Stimulated activated naive CD4-positive, alpha-beta T cell treated with Interleukin-2 at 50 U/mL for 16 hours (primary cell): ENCODE results near the gene UST.
A peak's percentile ranks its signal among the peaks of the same experiment; 100 is the strongest.

Experiments
- DNase-seq: peaks from one replicate; lab custom pipeline; 2025; lab: John Stamatoyannopoulos, UW

UST gene

DNA sequence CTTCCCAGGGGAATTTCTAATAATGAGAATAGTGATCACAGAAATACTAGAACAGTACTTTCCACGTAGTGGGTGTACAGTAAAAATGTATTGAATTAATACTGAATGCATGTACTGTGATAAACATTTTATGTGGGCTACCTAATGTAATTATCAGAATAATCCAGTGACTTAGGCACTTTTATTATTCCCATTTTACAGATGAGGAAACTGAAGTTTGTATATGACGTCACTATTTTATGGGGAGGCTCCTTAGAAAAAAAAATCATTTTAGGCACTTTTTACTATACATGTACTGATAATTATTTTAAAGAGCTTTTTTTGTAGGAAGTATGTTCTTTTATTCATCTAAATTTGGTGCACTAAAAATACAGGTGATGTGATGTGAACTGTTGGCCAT, 295.1 kb downstream of the UST start:
- DNase-seq, result no peak

DNA sequence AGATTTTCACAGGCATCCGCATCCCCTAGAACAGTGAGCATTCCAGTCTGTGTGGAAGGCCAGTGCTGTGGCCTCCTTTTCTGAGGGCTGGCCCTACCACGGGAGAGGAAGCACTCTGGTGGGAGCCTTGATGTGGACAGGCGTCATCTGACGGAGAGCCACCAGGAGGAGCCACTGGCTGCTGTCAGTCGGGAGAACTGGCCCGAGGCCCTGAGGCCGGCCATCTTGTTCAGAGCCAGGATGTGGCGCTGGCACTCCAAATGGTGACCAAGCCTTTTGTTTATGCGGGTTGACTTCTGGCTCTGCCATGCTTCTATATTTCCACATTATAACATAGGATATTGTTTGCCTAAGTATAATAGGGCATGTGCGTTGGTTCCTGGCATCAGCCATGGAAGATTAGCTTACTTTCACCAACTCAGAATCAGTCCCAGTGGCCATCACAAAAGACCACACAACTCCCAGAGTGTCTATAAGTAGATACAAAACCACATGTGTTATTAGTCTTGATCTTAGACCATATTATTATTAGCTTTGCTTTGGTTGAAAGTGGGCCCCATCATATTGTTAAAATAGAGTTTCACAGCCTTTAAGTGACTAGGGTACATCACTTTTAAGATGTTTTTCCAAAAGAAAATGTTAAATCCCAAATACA, 296.8 kb downstream of the UST start:
- DNase-seq, result no peak

DNA sequence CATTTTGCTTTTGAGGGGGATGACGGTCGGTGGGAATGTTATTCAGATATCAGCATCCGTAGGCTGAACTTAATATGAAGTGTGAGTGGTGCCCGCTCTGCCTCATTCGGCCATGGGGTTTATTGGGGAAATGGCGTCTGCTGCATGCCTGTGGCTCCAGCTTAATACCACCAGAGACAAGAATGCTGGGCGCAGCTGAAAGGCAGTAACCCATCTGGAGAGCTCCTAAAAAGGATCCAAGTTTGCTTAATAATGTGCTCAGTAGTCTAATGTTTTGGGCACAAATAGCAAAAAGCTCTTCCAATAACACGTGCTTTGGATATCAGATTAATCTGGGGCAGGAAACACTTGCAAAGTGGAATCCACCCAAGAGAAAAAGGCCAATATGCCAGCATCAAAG, 297.7 kb downstream of the UST start:
- DNase-seq, result no peak

DNA sequence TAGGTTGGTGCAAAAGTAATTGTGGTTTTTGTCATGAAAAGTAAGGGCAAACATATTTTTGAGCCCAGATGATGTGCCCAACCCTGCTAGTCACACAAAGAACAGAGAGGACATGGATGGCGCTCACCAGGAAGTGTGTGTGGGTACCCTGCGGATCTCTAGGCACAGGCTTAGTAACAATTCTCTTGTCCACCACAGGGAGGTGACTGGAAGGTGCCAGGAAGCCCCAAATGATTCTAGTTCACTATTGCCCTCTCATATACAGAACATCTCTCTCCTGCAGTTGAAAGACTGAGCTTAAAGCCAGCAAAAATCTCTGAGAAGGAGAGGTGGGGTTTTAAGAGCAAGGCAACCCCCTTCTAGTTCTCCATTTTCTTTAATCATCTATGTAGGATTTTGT, 298.6 kb downstream of the UST start:
- peak; percentile 12 for DNase-seq

DNA sequence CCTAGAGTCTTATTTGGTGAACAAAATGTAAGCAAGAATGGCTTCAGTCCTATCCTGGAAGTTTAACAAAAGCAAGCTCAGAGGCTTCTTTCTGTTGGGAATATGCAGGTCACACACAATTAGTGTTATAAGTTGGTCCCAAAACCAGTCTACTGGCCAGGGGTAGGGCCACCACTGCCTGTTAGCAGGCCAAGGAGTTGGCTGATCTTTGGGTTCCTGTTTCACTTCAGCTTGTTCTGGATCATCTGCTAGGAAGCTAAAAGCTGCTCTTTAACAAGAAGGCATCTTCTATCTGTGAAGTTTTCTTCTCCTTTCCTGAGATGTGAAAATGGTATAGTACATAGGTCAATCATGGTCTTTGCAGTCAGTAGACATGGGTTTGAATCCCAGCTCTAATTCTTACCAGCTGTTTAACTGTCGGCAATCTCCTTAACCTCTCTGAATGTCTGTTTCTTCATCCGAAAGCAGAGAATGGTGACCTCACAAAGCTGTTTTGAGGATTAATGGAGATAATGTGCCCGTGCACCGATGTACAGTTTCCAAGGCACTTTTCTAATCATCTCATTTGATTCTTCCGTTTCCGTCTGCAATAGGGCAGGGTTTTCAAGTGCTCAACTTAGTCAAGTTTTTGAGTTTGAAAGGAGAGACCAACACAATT, 299.5 kb downstream of the UST start:
- no peak for DNase-seq

DNA sequence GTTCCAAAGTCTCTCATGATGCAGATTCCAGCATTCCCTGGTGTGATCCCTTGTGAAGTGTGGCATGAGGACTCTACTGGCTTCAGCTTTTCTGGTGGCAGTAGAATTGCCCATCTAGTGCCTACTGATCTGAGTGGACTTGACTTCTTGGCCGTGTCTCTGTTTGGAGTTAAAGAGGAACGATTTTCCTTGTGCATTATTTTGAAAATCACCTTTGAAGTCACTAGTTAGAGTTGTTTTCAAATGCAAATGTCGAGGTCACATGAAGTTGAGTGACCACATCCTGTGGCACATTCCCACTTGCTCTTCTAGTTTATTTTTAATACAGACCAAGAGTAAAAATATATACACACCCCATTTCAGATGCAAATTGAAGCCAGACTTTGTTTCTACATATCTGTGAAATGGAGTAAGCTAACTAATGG, 300.0 kb downstream of the UST start:
- DNase-seq, result no peak

DNA sequence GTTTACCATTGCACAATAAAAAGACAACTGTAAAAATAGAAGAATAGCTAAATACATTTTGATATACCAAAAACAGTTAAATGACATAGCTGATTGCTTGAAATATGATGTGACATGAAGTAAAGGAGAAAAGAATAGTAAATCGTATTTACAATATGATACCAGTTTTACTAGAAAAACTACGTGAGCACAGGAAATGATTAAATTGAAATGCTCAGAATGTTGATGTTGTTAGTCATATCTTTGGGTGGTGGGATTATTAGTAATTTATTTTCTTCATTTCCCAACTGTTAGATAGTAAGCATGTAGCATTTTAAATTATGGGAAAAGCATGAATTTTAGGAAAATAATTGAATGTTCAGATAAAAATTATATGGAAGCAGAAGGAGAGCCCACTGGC, 302.4 kb downstream of the UST start:
- no peak for DNase-seq

DNA sequence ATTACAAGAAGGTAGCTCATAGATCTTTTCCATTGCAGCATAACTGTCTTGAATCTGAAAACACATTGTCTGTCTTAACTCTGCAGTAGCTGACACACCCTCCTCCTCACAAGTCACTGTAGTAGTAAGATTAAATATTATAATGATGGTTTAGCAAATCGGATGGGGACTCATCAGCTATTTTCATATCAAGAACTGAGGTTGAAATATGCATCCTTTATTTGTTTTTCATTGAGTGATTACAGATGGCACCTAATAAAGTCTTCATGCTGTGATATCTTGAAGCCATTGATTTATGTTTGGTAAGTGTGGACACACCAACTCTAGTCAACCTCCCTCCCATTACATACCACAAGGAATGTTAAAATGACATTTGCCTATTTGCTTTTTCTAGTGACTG, 303.3 kb downstream of the UST start:
- DNase-seq, result no peak

DNA sequence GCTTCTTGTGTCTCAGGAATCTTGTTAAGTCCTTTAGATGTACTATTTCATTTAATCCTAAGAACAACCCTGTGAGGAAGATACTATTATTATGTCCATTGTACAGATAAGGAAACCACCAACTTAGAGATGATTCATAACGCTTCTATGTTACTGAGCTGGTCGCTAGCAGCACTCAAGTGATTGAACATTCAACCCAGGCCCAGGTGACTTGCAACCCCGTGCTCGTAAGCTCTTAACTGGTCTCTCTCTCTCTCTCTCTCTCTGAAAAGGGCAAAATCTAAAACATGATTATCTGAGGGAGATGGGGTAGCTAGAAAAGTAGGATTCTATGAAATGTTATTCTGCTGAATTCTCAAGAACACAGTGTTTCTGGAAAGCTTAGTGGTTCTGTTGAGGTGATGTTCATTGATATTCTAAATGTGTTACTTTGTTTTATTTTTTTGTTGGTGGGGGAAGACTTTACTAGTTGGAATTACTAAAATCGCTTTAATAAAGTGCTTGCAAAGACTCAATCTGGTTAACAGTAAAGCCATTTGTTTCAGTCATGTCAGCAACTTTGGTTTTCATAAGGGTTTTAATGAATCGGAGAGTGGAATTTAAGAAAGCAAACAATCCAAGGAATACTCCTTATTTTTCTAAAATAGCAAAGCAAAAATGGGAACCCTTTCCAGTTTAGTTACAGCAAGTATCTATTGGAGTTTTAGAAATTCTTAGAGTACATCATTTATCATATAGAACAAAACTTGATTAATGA, 305.7 kb downstream of the UST start:
- DNase-seq, result no peak

DNA sequence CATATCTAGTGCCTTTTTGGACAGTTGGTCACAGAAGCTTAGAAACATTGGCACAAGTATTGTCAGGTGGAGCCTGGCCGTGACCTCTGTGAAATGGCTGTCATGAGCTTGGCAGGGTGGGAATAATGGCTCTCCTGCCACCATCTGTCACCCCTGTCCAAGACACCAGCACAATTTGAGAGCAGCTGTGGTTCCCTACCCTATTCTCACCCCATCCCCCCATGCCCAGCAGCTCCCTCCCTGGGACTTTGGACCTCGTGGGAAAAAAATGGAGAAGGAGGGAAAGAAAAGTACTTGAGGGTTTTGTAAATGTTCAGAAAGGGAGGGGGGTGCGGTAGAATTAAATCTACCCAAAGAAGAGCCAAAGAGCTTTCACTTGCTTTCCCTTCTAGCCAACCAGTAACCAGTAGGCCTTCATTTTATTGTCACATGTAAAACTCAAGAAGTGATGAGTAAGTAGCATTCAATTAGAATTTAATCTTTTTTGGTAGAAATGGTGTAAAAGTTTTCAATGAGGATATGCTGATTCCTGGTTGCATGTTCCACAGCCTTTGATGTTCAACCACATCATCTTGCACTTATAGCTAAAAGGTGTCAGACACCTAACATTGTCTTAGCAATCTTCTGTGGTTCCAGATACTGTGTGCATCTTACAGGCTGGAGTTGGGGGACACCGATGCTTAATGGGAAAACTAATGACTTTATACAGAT, 307.2 kb downstream of the UST start:
- DNase-seq, result no peak

DNA sequence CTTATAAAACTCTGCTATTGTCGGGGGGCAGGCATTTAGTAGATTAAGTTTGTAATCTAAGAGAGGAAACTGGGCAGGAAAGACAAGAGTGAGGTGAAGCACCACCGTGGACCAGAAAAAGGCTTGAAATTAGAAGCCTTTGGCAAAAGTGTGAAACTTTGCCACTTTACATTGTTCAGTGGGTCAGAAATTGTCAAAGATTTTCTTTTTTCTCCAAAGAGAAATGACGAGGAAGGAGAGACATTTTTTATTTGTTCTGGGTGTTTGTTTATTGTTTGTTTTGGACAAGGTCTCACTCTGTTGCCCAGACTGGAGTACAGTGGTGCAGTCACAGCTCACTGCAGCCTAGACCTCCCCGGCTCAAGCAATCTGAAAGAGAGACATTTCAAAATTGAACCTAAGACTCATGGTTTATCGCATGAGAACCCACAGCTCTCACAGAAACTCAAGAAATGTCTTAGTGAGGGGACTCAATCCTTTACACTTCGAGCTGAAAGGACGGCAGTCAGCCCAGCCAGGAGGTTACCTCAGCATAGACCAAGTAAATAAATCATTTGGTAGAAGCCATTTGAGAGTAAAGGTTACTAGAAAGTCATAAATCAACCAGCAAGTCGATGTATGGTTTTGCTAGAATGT, 307.8 kb downstream of the UST start:
- no peak for DNase-seq

DNA sequence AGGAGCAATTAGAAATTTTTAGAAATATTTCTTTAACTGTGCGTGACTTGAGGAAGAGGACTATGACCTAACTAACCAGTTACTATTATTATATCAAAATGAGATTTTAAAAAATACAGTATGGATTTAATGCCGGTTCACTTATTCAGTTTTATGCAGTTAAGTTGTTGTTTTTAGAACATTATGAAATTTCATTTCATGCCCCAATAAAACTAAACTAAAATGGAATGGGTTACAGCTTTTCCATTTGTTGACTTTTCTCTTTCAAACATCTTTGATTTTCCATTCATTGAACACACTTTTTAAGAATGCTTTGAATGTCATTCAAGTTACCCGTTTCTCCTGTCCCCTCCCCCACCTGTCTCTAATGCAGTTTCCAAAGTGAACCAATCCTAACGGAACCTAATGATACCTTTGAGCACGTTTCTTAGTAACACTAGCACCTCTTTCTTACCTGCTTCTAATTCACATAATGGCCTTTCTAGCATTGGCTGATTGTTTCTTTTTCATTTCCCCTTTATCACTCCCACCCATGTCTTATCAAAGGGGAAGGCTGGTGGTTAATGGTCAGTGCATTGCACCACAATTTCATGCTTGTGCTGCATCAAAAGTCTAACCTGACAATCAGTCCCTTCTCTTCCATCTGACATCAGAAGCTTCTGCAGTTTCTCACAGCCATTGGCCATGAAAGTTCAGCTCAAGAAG, 308.5 kb downstream of the UST start:
- no peak for DNase-seq

DNA sequence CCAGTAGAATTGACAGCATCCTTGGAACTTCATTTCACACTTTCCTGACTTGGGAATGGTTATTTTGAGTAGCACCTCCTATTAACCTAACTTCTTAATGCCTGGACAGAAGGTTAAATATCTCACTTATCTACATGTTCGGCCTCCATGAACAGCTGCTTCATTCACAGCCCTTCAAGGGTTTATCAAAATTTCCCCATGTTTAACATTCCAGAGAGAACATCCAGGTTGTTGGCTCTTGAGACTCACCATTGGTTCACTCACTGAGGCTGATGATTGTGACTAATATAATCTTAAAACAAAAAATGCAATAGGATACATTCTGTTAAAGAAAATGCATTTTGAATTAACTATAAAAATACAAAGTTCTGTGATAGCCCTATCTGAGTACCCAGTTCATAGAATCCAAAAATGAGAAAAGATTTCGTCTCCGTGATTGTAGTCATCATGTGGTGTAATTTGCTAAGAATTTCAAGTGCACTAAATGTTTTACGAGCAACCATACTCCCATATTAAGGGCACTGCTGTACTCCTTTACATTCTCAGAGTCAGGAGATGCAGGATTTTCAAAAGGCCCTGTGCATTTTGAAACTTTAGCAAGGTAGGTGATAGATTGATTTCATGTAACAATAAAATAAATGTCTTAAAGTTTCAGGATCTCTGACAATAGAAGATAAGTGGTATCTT, 310.1 kb downstream of the UST start:
- no peak for DNase-seq

DNA sequence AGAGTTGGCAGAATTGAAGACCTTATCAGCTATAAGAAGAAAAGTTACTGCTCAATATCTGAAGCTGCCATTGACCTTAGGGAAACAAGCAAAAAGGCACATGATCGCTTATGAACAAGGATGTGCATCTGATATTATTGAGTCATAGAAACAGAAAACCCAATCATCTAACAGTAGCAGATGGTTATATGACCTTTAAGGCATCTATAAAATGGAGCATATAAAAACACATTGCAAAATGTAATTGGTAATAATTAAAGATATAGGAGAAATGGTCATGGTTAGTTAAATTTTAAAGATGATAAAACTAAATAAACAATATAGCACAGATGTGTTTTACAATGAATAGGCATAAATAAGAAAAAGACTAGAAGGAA, 310.6 kb downstream of the UST start:
- DNase-seq, result no peak

DNA sequence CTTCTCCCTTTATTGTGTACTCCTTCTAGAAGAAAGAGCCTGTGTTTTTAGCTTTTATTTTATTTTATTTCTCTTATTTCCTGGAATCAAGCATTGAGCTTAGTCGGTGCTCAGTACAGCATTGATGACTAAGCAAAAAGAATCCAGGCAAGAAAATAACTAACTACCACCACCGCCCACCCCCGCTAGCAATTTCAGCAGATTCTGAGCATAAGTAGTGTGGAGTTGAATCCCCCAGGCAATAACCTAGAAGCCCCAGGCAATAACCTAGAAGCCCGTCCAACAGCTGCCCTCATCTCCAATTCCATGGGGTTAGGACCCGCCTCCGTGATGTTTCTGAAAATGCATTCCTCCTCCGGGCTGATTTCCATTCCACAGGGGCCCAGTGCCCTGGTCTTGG, 312.7 kb downstream of the UST start:
- no peak for DNase-seq

DNA sequence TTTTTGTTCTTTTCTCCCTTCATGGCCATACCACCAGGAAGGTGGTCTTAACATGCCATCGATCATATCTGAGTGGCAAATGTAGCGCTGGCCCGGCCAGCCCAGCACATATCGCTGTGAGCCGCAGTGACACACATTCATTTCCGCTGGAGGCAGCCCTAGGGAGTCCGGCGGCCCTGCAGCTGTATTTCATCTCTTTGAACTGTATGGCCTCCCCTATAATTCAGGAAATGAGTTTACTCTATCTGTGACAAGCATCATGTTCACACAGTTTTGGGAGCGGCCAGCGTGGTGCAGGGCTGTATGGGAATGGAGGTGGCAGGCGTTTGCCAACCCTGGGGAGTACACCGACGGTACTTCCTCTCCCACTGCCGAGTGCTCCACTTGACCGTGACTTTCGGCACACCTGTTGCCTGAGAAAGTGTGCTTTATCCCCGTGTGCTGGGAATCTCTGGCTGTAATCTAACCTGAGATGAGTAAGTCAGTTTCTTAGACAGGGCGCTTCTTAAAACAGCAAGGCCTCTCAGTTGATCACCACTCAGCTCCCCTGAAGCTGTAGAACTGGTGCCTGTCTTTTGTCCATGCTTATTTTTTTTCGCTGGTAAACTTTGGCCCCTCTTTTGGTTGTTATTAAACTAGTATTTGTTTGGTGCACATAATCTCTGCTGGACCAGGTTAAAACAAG, 313.6 kb downstream of the UST start:
- DNase-seq, result peak; percentile 46

DNA sequence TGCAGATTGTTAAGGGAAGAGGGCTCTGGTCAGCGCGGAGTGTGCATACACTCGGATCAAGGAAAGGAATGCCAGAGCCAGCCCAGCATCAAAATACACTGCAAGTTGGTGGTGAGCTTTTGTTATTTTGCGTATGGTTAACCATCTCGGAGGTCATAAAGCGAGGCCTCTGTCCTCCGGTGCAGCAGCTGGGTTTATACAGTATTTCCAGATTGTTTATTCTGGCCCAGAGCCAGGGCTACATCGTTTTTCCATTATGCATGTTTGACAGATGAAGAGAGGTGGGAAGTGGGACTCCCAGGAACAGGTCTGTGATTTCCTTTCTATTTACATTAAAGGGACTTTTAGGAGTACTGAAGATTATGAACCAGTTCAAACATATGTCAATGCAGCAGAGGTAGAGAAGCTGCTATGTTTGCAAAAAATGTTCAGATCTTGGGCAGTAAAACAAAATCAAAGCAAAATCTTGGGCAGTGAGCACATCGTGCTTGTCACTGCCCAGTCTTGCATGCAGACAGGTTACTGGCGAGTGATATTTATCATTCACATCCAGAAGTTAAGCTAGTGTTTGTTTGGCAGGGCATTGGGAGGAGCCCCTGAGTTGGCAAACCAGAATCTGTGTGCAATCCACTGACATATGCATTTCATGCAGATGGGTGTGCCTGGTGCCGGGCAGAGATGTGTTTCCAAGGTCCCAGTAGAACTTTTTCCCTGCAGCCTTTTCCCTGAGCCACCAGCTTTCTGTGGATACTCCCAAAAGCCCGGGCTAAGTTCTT, 314.3 kb downstream of the UST start:
- no peak for DNase-seq

DNA sequence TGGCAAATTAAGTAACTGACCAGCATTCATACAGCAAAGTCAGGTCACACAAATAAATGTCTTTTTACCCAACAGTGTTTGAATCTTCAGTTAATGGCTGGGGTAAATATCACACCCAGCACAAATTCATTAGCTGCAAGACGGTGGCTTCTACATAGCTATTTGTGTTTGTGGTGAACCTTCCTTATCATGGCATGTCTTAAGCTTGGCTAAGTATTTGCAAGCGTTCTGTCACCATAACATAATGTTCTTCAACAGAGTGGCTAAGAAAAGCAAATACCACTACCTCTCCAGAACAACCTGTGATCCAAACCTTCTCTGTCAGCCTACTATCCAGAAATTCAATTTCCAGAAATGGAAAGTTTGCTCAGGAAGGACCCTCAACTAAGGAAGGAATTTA, 315.1 kb downstream of the UST start:
- DNase-seq, result no peak

DNA sequence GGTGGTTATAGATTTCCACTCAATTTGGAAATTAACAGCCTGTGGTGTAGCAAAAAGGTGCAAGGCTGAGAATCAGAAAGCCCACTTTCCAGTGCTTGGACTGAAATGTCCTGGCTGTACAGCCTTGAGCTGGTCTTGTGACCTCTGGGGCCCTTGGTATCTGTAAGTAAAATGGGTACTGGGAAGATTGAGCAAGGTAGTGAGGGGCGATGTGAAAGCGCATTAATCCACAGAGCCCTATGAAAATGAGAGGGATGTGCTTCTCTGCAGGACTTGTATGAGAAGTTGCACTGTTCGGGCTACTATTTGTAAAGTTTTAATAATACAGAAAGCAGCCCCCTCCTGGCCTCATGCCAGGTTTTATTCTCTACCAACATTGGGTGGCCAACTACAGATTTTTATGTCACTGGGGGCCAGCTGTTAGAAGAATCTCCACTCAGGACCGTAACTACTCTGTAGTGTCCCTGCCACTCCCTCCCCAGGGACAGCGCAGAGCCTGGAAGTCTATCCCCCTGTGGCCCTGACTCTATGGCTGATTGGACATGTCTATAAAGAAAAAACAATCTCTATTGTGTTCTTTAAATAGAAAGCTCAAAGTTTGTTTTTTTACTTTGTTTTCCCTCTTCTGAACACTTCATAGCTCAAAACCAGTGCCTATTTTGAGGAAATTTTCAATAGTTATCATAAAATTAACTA, 316.0 kb downstream of the UST start:
- no peak for DNase-seq
